Astrocyte (in vitro differentiated cells and primary cell): ENCODE measurements around the gene NCAM1. TPM values are rescaled to one million over a fixed set of nuclear protein-coding genes. Genes with fewer than 3 reads are reported as not detected.

Source experiments
- DNase-seq: peaks from one replicate; pipeline ENCODE4 v3.0.0-alpha.2; 2010; ENCODE audit warnings: low read depth
- FAIRE-seq: peaks from 2 replicates; lab custom pipeline; 2011; peaks lifted over from hg19 to GRCh38; lab: Jason Lieb, UNC
- H2AFZ ChIP-seq: 2 replicates; pipeline ENCODE4 v1.6.0; 2012; ENCODE audit warnings: low read depth, low read length, inconsistent platforms
- H3K27ac ChIP-seq: 2 replicates; pipeline ENCODE4 v1.5.1; 2011; ENCODE audit warnings: low read depth, low read length, inconsistent platforms
- H3K27me3 ChIP-seq: 2 replicates; pipeline ENCODE4 v1.6.0; 2011; ENCODE audit warnings: low read length, inconsistent platforms; ENCODE audit not compliant: insufficient read depth
- H3K36me3 ChIP-seq: 2 replicates; pipeline ENCODE4 v1.5.1; 2011; ENCODE audit warnings: low read length, inconsistent platforms; ENCODE audit not compliant: insufficient read depth
- H3K4me1 ChIP-seq: 2 replicates; pipeline ENCODE4 v1.5.1; 2011; ENCODE audit warnings: low read length, inconsistent platforms; ENCODE audit not compliant: insufficient read depth
- H3K4me2 ChIP-seq: 2 replicates; pipeline ENCODE4 v1.6.0; 2012; ENCODE audit warnings: low read length, inconsistent platforms
- H3K4me3 ChIP-seq: 2 replicates; pipeline ENCODE4 v1.5.1; 2011; ENCODE audit warnings: low read depth, mild to moderate bottlenecking, low read length, inconsistent platforms; ENCODE audit not compliant: insufficient read depth
- H3K79me2 ChIP-seq: 2 replicates; pipeline ENCODE4 v1.6.0; 2012; ENCODE audit warnings: mild to moderate bottlenecking, low read length, inconsistent platforms; ENCODE audit not compliant: insufficient read depth
- H3K9ac ChIP-seq: 2 replicates; pipeline ENCODE4 v1.6.0; 2012; ENCODE audit warnings: mild to moderate bottlenecking, low read length, inconsistent platforms
- H3K9me3 ChIP-seq: 2 replicates; pipeline ENCODE4 v1.5.1; 2012; ENCODE audit warnings: low read depth, mild to moderate bottlenecking, low read length, inconsistent platforms; ENCODE audit not compliant: insufficient read depth
- H4K20me1 ChIP-seq: 2 replicates; pipeline ENCODE4 v1.6.0; 2012; ENCODE audit warnings: low read length, inconsistent platforms; ENCODE audit not compliant: insufficient read depth
- H3K27ac Mint-ChIP-seq: one replicate; pipeline ENCODE4 v1.8.0; 2021; ENCODE audit warnings: mild to moderate bottlenecking, mixed read lengths; ENCODE audit not compliant: unreplicated experiment
- H3K27me3 Mint-ChIP-seq: one replicate; pipeline ENCODE4 v1.8.0; 2021; ENCODE audit warnings: low read depth, mixed read lengths; ENCODE audit not compliant: unreplicated experiment
- H3K36me3 Mint-ChIP-seq: one replicate; pipeline ENCODE4 v1.8.0; 2021; ENCODE audit warnings: low read depth, mixed read lengths; ENCODE audit not compliant: unreplicated experiment
- H3K4me1 Mint-ChIP-seq: one replicate; pipeline ENCODE4 v1.8.0; 2021; ENCODE audit warnings: low read depth, mixed read lengths; ENCODE audit not compliant: unreplicated experiment
- H3K4me3 Mint-ChIP-seq: one replicate; pipeline ENCODE4 v1.8.0; 2021; ENCODE audit warnings: mild to moderate bottlenecking, moderate library complexity, mixed read lengths; ENCODE audit not compliant: unreplicated experiment
- H3K9me3 Mint-ChIP-seq: one replicate; pipeline ENCODE4 v1.8.0; 2021; ENCODE audit warnings: mild to moderate bottlenecking, mixed read lengths; ENCODE audit not compliant: unreplicated experiment
- EZH2 ChIP-seq: IDR thresholded peaks from 2 replicates; pipeline ENCODE4 v1.6.1; 2012; ENCODE audit warnings: mild to moderate bottlenecking, low read length, inconsistent platforms; ENCODE audit not compliant: insufficient read depth
- total RNA-seq: library from RNA; stranded (reverse); gene quantifications from 2 replicates; pipeline ENCODE4 v1.2.1, GENCODE V29; 2021
- TF ChIP-seq, protein P1 (sequence below): IDR thresholded peaks from 2 replicates; pipeline ENCODE4 v1.5.1; 2011; ENCODE audit warnings: low read depth, mild to moderate bottlenecking, inconsistent platforms, low read length, moderate library complexity; ENCODE audit not compliant: insufficient read depth

Gene NCAM1
- total RNA-seq, 1 donor from 2014 or later: 17.4 TPM

DNA sequence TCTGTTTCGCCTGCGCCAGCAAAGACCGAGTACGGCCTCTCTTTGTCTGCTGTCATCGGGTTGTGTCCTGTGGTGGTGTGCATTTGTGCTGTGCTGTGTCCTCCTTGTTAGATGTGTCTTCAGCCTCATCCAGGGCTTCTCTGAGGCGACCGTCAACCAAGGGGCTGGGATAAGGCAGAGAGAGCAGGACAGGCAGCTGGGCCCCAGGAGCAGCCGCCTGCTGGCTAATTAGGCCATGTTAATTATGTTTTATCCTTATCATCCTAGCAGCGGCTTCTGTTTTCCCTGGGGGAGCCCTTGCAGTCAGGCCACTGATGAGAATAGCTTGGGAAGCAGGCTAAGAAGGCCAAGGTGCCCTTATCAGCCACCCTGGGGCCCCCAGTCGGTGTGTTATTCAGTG is 312.5 kb downstream of the NCAM1 start:
- FAIRE-seq: no peak

DNA sequence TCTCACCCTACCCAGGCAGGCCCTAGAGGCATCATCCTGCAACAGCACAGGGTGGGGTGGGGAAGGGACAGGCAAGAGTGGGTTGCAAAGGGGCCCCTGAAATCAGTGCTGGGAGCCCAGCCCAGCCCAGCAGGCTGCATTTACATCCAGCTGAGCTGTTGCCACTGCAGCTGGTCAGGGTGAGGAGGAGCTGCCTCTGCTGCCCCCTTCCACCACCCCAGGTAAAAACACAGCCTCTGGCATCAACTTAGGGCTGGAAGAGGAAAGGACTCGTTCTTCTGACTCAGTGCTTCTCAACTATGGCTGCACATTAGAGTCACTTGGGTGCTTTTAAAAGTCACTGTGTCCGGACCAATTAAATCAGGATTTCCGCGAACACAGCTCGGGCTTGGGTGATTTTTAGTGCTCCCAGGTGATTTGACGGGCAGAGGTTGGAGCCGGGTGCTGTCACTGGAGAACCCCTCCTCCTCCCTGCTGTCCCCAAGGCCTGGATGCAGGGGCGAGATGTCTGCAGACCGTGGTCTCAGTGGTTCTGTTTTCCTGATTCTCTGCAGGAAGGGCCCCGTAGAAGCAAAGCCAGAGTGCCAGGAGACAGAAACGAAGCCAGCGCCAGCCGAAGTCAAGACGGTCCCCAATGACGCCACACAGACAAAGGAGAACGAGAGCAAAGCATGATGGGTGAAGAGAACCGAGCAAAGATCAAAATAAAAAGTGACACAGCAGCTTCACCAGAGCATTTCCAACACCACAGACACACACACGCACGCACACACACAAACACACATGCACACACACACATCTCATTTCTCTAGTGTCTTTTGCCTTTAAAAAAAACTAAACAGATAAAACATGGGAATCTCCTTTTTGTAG is 313.7 kb downstream of the NCAM1 start:
- Histone ChIP-seq H3K36me3 (no peaks in the 10 kb centered on the region), H3K9ac (no peak overlapping the region), H3K4me1 (no peaks in the 10 kb centered on the region), H3K79me2 (no peaks in the 10 kb centered on the region), H2AFZ (no peak overlapping the region), H3K4me3 (no peak overlapping the region), H4K20me1 (no peaks in the 10 kb centered on the region), H3K27ac (no peak overlapping the region), H3K27me3 (peaks cover 4% of the 10 kb centered on the region), H3K4me2 (no peak overlapping the region), H3K9me3 (no peaks in the 10 kb centered on the region)
- Mint-ChIP-seq H3K36me3 (no peaks in the 10 kb centered on the region), H3K27me3 (peaks cover 4% of the 10 kb centered on the region), H3K4me3 (no peak overlapping the region), H3K9me3 (no peaks in the 10 kb centered on the region), H3K27ac (no peak overlapping the region), H3K4me1 (no peaks in the 10 kb centered on the region)
- DNase-seq (no peak), FAIRE-seq (no peak)
- TF ChIP-seq EZH2: no peak

More for the DNA sequence above, 312.5 kb downstream of the NCAM1 start:
- H3K36me3 ChIP-seq: no peaks in the 10 kb centered on the region
- no peaks in the 10 kb centered on the region for H3K79me2 ChIP-seq
- no peak overlapping the region for H3K27ac Mint-ChIP-seq
- no peak for DNase-seq
- peaks cover 12% of the 10 kb centered on the region for H3K27me3 Mint-ChIP-seq
- no peak overlapping the region for H3K4me2 ChIP-seq
- no peaks in the 10 kb centered on the region for H3K9me3 ChIP-seq
- H3K27ac ChIP-seq: no peak overlapping the region
- peaks cover 6% of the 10 kb centered on the region for H3K27me3 ChIP-seq
- H2AFZ ChIP-seq: no peak overlapping the region
- H3K4me1 Mint-ChIP-seq: no peaks in the 10 kb centered on the region
- no peaks in the 10 kb centered on the region for H3K4me1 ChIP-seq
- no peak overlapping the region for H3K4me3 Mint-ChIP-seq
- TF ChIP-seq, protein P1, sequence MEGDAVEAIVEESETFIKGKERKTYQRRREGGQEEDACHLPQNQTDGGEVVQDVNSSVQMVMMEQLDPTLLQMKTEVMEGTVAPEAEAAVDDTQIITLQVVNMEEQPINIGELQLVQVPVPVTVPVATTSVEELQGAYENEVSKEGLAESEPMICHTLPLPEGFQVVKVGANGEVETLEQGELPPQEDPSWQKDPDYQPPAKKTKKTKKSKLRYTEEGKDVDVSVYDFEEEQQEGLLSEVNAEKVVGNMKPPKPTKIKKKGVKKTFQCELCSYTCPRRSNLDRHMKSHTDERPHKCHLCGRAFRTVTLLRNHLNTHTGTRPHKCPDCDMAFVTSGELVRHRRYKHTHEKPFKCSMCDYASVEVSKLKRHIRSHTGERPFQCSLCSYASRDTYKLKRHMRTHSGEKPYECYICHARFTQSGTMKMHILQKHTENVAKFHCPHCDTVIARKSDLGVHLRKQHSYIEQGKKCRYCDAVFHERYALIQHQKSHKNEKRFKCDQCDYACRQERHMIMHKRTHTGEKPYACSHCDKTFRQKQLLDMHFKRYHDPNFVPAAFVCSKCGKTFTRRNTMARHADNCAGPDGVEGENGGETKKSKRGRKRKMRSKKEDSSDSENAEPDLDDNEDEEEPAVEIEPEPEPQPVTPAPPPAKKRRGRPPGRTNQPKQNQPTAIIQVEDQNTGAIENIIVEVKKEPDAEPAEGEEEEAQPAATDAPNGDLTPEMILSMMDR: no peak
- no peak for TF ChIP-seq EZH2
- no peak overlapping the region for H3K9ac ChIP-seq
- no peaks in the 10 kb centered on the region for H4K20me1 ChIP-seq
- no peak overlapping the region for H3K4me3 ChIP-seq
- no peaks in the 10 kb centered on the region for H3K9me3 Mint-ChIP-seq
- H3K36me3 Mint-ChIP-seq: no peaks in the 10 kb centered on the region

DNA sequence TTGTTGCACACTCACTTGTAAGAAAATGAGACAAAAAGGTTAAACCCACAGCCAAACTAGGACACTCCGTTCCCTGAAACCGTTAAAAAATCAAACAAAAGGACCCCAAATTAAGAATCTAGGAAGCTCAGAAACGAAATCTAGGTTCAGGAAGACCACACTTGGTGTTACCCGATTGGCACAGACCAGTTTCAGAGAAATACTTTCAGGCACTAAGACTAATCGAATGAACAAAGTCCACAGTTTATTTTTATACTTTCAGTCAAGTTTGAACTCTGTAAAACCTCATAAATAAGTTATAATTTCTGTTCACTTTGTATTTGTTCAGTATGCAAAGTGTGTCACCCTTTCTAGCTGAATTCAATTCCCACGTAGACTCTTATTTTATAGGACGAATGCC is 314.4 kb downstream of the NCAM1 start:
- Histone ChIP-seq H3K9me3 (no peaks in the 10 kb centered on the region), H3K27ac (no peak overlapping the region), H3K4me2 (no peak overlapping the region), H2AFZ (no peak overlapping the region), H4K20me1 (no peaks in the 10 kb centered on the region), H3K27me3 (peaks cover 3% of the 10 kb centered on the region), H3K9ac (no peak overlapping the region), H3K4me3 (no peak overlapping the region), H3K4me1 (no peaks in the 10 kb centered on the region), H3K36me3 (no peaks in the 10 kb centered on the region), H3K79me2 (no peaks in the 10 kb centered on the region)
- H3K4me1 Mint-ChIP-seq: no peaks in the 10 kb centered on the region
- TF ChIP-seq, protein P1: no peak
- TF ChIP-seq EZH2: no peak
- H3K27ac Mint-ChIP-seq: no peak overlapping the region
- no peaks in the 10 kb centered on the region for H3K9me3 Mint-ChIP-seq
- peaks cover 4% of the 10 kb centered on the region for H3K27me3 Mint-ChIP-seq
- no peak for FAIRE-seq
- no peak overlapping the region for H3K4me3 Mint-ChIP-seq
- no peaks in the 10 kb centered on the region for H3K36me3 Mint-ChIP-seq
- no peak for DNase-seq
